ENCODE data around the gene DOCK6.

Gene DOCK6

GRCh38 chr19:11209839-11210655, 52.3 kb downstream of the DOCK6 start:
- DNase-seq = no peak

GRCh38 chr19:11208561-11209471, 53.5 kb downstream of the DOCK6 start:
- DNase-seq = no peak

- no peak for DNase-seq
Observed at GRCh38 chr19:11205939-11206570, 56.3 kb downstream of the DOCK6 start.

GRCh38 chr19:11204943-11205349, 57.4 kb downstream of the DOCK6 start:
- DNase-seq = no peak

- no peak for DNase-seq
Observed at GRCh38 chr19:11204076-11204602, 58.2 kb downstream of the DOCK6 start.

GRCh38 chr19:11203194-11204075, 58.9 kb downstream of the DOCK6 start:
- DNase-seq = peak; percentile 78

GRCh38 chr19:11202488-11203193, 59.7 kb downstream of the DOCK6 start:
- DNase-seq = no peak

GRCh38 chr19:11201791-11202190, 60.5 kb downstream of the DOCK6 start:
- no peak for DNase-seq

- no peak for DNase-seq
Observed at GRCh38 chr19:11200931-11201330, 61.4 kb downstream of the DOCK6 start.

- no peak for DNase-seq
Observed at GRCh38 chr19:11200015-11200574, 62.2 kb downstream of the DOCK6 start.

- no peak for DNase-seq
Observed at GRCh38 chr19:11199517-11199916, 62.8 kb downstream of the DOCK6 start.

- no peak for DNase-seq
Observed at GRCh38 chr19:11198769-11199424, 63.4 kb downstream of the DOCK6 start.

- DNase-seq = no peak
Observed at GRCh38 chr19:11198175-11198534, 64.2 kb downstream of the DOCK6 start.

- DNase-seq = peak; percentile 90
Observed at GRCh38 chr19:11197291-11198174, 64.8 kb downstream of the DOCK6 start, which contains the start of gene KANK2. Gene KANK2, minus strand, starts transcription at chr19:11197545. Its CDS starts 3,034 bp downstream, at chr19:11194511.

GRCh38 chr19:11196406-11197287, 65.7 kb downstream of the DOCK6 start:
- no peak for DNase-seq

GRCh38 chr19:11195681-11196080, 66.6 kb downstream of the DOCK6 start:
- no peak for DNase-seq

- no peak for DNase-seq
Observed at GRCh38 chr19:11194656-11195558, 67.4 kb downstream of the DOCK6 start.
